ENCODE results near the gene ZNF318.
"Not testable (repeated sequence)": the region's sequence is repeated elsewhere in the genome, so short reads cannot be mapped to it uniquely, and the experiment has no call there.

ZNF318 gene

GRCh38 chr6:43383021-43383667, 13.7 kb upstream of the ZNF318 start:
- DNase-seq = peak in 3 of 4 experiments; percentile 19 to 47 (median 38)

DNA sequence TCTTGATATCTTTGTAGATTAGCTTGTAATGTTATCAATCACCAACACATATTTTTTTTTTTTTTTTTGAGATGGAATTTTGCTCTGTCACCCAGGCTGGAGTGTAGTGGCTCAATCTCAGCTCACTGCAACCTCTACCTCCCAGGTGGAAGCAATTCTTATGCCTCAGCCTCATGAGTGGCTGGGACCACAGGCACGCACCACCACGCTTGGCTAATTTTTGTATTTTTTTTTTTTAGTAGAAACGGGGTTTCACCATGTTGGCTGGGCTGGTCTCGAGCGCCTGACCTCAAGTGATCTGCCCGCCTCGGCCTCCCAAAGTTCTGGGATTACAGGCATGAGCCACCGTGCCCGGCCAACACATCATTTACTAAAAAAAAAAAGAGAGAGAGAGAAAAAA, 11.4 kb upstream of the ZNF318 start:
- not testable (repeated sequence) for DNase-seq

DNA sequence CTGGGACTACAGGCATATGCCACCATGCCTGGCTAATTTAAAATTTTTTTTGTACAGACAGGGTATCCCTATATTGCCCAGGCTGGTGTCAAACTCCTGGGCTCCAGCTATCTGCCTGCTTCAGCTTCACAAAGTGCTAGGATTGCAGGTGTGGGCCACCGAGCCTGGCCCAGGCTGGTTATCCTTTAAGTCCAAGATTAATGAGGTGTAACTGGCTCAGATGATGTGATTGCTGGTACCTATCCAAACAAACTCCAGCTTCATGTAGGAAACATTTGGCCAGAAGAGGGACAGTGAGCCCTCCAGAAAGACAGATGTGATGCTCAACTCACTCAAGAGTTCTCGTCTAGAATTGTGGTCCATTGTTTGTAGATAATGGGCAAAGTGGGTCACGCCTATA, 9.2 kb upstream of the ZNF318 start:
- no peak for DNase-seq

DNA sequence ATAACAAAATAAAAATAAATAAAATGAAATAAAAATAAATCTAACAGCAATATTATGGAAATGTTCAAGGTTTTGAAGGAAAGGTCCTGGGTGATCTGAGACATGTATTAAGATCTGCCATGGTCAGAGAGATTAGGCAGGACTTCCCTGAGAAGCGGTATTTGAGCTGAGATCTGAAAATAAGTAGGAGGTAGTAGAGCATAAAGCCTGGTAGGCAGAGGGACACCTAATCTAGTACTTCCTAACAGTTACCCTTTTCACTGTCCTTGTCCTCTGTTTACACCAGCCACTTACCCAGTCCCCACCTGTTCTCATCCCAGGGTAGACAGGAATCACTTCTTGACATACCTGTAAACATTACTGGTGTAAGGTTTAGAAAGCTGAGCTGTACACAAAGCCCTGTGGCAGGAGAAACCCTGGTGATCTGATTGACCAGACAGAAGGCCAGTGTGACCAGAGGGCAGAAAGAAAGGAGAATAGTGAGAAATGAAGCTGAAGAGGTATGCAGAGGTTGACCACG, 8.3 kb upstream of the ZNF318 start:
- DNase-seq = no peak

GRCh38 chr6:43376551-43376981, 7.1 kb upstream of the ZNF318 start:
- peak; percentile 9 to 31 (median 28) for DNase-seq

DNA sequence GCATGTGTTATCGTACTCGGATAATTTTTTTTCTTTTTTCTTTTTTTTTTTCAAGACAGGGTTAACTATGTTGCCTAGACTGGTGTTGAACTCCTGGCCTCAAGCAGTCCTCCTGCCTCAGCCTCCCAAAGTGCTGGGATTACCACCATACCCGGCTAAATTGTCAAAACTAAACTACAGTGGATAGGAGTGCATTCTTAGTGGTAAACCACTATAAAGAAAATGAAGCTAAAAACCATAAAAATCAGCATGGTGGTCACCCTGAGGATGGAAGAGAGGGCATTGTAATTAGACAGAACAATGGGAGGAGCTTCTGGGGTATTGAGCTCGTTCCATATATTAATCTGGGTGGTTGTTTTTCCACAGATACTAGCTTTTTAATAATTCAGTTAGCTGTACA, 6.2 kb upstream of the ZNF318 start:
- DNase-seq = no peak

- no peak for DNase-seq
Measured at GRCh38 chr6:43373252-43373875, 3.9 kb upstream of the ZNF318 start.

DNA sequence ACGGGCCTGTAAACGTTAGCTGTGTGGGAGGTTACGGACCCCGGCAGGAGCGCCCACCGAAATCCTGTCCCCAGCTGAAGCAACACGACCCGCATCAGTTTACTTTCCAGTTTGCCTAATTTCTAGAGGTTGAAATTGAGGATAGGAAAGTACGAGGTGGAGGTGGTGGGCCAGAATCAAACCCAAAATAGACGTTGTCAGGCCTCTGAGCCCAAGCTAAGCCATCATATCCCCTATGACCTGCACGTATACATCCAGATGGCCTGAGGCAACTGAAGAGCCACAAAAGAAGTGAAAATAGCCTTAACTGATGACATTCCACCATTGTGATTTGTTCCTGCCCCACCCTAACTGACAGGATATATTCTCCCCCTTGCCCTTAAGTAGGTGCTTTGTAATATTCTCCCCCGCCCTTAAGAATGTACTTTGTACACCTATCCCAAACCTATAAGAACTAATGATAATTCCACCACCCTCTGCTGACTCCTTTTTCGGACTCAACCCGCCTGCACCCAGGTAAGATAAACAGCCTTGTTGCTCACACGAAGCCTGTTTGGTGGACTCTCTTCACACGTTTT, 645 bp upstream of the ZNF318 start:
- DNase-seq = not testable (repeated sequence)

DNA sequence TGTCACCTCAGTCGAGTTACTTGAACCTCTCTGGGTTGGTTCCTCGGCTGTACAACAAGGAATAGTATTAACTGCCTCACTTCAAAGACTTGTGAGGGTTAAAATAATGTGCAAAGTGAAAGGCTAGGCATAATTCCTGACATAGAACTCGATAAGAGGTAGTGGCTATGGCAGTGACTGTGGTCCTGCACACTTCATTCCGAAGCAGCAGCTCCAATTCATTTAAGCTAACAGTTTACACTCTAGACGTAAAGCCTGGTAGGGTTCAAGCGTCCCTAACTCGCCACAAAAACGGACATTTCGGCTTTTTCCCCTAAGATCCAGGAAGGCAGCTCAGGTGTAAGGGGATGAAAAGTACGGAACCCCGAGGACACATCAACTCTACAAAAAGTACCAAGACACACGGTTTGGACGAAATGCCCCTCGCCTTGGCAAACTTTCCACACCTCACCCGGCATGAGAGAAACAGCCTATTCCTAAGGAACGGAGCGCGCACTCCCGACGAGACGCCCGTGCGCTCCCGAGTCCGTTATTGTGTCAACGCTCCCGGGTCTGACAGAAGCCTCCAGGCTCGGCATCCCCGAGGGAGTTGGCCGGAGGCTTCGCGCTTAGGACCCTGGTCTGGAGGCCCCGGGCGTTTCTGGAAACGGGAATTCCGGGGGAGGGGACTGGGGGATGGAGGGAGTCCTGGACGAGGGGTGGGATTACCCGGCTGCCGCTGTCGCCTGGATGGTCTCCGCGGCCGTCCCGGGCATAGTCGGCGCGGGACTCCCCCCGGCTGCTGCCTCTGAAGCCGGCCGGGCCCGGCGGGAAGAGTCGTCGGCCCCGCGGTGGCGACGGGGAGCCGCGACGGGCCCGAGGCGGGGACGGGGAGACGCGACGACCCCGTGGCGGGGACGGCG, 937 bp downstream of the ZNF318 start:
- DNase-seq = peak; percentile 15 to 55 (median 42)

DNA sequence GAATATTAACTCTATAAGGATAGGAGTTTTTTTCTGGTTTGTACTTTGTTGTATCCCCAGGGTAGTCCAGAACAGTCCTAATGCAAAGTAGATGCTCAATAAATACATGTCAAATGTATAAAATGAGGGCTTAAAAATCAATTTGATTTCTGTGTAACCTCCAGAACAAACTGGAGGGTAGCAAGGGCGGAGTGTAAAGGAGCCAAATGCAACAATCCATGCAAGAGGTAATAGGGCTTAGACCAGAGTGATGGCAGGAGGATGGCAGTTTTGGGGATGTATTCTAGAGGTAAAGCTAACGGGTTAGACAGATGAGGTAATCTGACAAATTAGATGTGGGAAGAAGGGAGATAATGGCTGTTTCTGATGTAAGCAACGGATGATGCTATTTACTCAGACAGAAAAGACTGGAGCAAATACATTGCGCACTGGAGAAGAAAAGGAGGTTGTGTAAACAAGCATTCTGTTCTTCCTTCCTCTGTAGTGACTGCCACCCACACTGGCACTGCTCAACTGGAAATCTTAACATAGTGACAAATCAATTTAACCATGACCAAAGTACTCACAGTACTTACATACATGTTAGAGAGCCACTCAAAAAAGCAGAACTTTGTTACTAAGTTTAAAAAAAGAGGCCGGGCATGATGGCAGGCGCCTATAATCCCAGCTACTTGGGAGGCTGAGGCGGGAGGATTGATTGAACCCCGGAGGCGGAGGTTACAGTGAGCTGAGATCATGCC, 2.0 kb downstream of the ZNF318 start:
- DNase-seq = peak; percentile 71 to 91 (median 76)

DNA sequence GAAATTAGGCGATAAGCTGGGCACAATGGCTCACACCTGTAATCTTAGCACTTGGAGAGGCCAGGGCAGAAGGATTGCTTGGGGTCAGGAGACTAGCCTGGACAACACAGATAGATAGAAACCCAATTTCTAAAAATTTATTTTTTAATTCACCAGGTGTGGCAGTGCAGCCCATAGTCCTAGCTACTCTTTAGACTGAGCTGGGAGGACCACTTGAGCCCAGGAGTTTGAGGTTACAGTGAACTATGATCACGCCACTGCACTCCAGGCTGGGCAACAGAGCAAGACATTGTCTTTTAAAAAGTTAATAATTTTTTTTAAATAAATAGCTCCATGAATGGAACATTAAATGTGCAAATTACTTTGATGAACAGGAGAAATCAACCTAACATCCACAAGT, 8.2 kb downstream of the ZNF318 start:
- no peak for DNase-seq

DNA sequence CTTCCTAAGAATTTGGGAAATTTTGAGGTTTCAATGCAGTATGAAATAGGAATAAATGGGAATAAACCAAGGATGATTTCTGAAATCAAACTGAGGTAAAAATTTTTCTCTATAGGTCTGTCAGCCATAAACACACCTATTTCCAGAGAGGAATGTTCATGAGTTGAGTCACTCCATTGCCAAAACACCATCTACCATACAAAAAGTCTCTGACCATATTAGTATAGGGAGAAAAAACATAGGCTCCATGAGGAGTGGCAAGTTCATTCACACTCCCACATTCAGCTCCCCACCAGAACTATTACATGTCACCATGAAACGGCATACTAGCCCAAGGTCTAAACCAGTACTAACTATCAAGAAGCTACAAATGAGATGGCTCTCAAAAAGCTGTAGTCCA, 9.6 kb downstream of the ZNF318 start:
- no peak for DNase-seq

DNA sequence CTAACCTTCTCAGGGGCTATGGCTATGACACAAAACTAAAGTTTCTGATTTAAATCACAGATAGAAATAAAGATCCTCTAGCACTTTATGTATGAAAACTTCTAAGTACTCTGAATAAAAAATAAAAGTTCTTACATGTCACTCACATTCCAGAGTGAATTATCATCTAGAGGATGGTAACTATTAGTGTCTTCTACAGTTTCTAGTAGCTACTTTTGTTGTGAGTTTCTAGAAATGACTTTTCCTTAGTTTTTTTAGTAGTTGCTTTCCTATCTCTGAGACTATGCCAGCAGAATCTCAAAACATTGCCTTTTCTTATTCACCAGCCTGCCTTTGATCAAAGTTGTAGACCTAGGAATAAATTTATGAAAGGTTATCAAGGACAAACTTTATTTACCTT, 10.1 kb downstream of the ZNF318 start:
- DNase-seq = no peak

DNA sequence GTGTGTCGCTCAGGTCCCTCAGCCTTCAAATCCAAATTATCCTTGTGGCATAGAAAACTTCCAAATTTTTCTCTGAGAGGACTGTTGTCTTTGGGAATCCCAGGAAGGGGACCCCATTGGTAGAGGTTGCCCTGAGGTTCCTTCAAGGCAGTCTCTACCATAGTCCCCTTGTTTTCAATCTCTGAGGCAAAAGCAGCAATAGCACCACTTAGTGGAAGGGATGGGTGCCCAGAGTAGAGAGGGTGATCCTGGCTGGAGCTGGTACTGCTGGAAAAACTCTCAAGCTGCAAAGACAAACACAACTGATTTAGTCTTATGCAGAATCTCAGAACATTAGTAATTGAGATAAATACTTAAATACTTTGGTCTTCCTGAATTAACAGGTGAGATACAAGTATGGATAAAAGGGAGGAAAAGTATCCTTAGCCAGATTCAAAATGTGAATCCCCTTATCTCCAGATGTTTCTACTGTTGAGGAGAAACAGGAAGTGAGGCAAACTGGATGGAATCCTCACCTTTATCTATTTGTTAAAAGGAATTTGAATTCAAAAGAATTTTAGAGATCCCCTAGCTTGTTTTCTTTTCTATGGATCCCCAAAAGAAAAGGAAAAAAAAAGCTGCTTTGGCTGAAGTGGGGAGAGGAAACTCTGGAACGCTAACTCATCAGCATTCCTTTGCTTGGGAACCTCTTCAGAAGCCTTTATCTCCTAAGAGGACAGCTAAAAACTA, 13.4 kb downstream of the ZNF318 start:
- DNase-seq = peak in 3 of 4 experiments; percentile 11 to 23 (median 22)

- not testable (repeated sequence) for DNase-seq
Measured at GRCh38 chr6:43351951-43352350, 17.5 kb downstream of the ZNF318 start.

- no peak for DNase-seq
Measured at GRCh38 chr6:43347444-43347843, 22.0 kb downstream of the ZNF318 start.

- no peak for DNase-seq
Measured at GRCh38 chr6:43347021-43347420, 22.4 kb downstream of the ZNF318 start.

GRCh38 chr6:43346243-43346642, 23.2 kb downstream of the ZNF318 start:
- not testable (repeated sequence) for DNase-seq

- no peak for DNase-seq
Measured at GRCh38 chr6:43339168-43339567, 30.3 kb downstream of the ZNF318 start.

DNA sequence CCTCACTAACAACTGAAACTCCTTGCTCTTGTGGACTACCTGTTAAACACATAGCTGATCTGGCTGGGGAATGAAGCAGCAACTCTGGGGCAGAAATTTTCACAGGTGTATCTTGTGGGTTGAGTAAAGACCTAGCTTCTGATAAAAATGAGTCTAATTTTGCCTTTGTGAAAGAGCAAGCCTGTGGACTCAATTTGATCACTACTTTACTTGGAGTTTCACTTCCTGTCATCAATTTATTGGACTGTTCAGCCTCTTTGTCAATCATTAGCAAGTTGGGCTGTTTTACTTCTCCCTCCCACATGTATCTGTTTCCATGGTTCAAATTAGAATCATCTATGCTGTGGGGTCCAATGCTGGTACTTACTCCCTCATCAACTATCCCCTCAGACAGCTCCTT, 31.2 kb downstream of the ZNF318 start:
- DNase-seq = no peak

DNA sequence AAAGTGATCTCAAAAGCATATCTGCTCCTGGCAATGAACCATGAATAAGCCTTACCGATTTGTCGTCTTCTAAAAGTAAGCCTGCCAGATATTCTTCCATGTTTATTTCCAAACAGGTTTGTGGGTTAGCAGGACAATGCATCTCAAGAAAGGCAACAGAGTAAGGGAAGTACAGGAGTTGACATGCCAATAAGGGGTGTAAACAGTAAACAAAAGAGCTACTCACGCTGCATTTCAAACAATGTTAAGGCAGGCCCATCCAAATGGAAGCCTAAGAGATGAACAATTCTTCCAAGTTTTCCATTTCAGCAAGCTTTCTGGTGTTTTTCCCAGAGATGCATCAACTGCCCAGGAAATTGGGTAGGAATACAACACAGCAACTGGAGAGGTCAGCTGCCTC, 33.1 kb downstream of the ZNF318 start:
- DNase-seq = no peak
